SK-N-SH (cell line): ENCODE data around the gene GPR63. TPM values are rescaled to one million over a fixed set of nuclear protein-coding genes. Genes with fewer than 3 reads are reported as not detected.

Experiments
- CTCF ChIA-PET: fragments of 300-600, 350-600 bp; formaldehyde crosslinking; extraction: SDS; loops from one replicate; lab custom pipeline; 2021; lab: Yijun Ruan, JAX
- POLR2A ChIA-PET: fragments of 350-600 bp; sonication (Branson Sonifier 250); formaldehyde crosslinking; extraction: SDS; loops from one replicate; lab custom pipeline; 2020; ENCODE audit warnings: antibody characterized with exemption, inconsistent platforms; lab: Yijun Ruan, JAX
- DNase-seq: peaks from one replicate; pipeline ENCODE4 v3.0.0; 2012
- H2AFZ ChIP-seq: fragments of 200-600 bp; sonication (generic); 2 replicates; pipeline ENCODE4 v1.8.1; 2016; ENCODE audit warnings: antibody characterized with exemption, mild to moderate bottlenecking, low read depth
- H3F3A ChIP-seq: fragments of 200-600 bp; sonication (generic); replicated peaks from 2 replicates; pipeline ENCODE3; 2016; ENCODE audit warnings: antibody characterized with exemption, mild to moderate bottlenecking; ENCODE audit not compliant: insufficient read depth
- H3K27ac ChIP-seq, 2 experiments: fragments of 200-500 bp in 1 of 2; fragments of 200-600 bp in 1 of 2; sonication (Bioruptor generic) in 1 of 2; sonication (generic), shearing (Covaris generic) in 1 of 2; 2 replicates each; pipeline versions ENCODE4 v1.5.1 to v1.6.1; 2014 to 2016; ENCODE audit warnings: low read depth in 2 of 2, inconsistent platforms in 1 of 2, low read length in 1 of 2, mild to moderate bottlenecking in 1 of 2, mixed read lengths in 1 of 2
- H3K27me3 ChIP-seq: fragments of 200-600 bp; sonication (generic), shearing (Covaris generic); 2 replicates; pipeline ENCODE4 v1.6.1; 2016; ENCODE audit warnings: mixed run types; ENCODE audit not compliant: insufficient read depth
- H3K36me3 ChIP-seq, 2 experiments: fragments of 200-500 bp in 1 of 2; fragments of 200-600 bp in 1 of 2; sonication (Bioruptor generic) in 1 of 2; sonication (generic) in 1 of 2; replicated peaks in 1 of 2; 2 replicates each; pipeline versions ENCODE3 to v1.5.1; 2014 to 2016; ENCODE audit warnings: low read length in 1 of 2, mild to moderate bottlenecking in 1 of 2; ENCODE audit not compliant: insufficient read depth in 2 of 2, control insufficient read depth in 1 of 2
- H3K4me1 ChIP-seq, 2 experiments: fragments of 200-500 bp in 1 of 2; fragments of 200-600 bp in 1 of 2; sonication (Bioruptor generic) in 1 of 2; sonication (generic), shearing (Covaris generic) in 1 of 2; 2 replicates each; pipeline versions ENCODE4 v1.5.1 to v1.6.1; 2014 to 2016; ENCODE audit warnings: low read depth in 1 of 2, low read length in 1 of 2, mixed run types in 1 of 2; ENCODE audit not compliant: insufficient read depth in 2 of 2, control insufficient read depth in 1 of 2
- H3K4me2 ChIP-seq: fragments of 200-600 bp; sonication (generic), shearing (Covaris generic); 2 replicates; pipeline ENCODE4 v1.6.1; 2017; ENCODE audit warnings: mixed run types
- H3K4me3 ChIP-seq, 2 experiments: fragments of 200-500 bp in 1 of 2; fragments of 200-600 bp in 1 of 2; sonication (Bioruptor generic) in 1 of 2; sonication (generic), shearing (Covaris generic) in 1 of 2; 2 replicates each; pipeline versions ENCODE4 v1.5.1 to v1.8.1; 2014 to 2016; ENCODE audit warnings: low read depth in 2 of 2, inconsistent platforms in 1 of 2, low read length in 1 of 2, mild to moderate bottlenecking in 1 of 2, mixed read lengths in 1 of 2, moderate library complexity in 1 of 2
- H3K79me2 ChIP-seq: fragments of 200-600 bp; sonication (generic); 2 replicates; pipeline ENCODE4 v1.8.1; 2017; ENCODE audit warnings: mild to moderate bottlenecking; ENCODE audit not compliant: insufficient read depth
- H3K9ac ChIP-seq: fragments of 200-600 bp; sonication (generic); 2 replicates; pipeline ENCODE4 v1.6.1; 2017; ENCODE audit warnings: mixed run types
- H3K9me2 ChIP-seq: fragments of 200-600 bp; sonication (generic); 2 replicates; pipeline ENCODE4 v1.6.1; 2017; ENCODE audit warnings: mixed run types
- H3K9me3 ChIP-seq: fragments of 200-600 bp; sonication (generic); 2 replicates; pipeline ENCODE4 v1.6.1; 2017; ENCODE audit warnings: mixed run types, mild to moderate bottlenecking, moderate library complexity
- H4K20me1 ChIP-seq: fragments of 200-600 bp; sonication (generic); 2 replicates; pipeline ENCODE4 v1.6.1; 2017; ENCODE audit warnings: mild to moderate bottlenecking, mixed run types; ENCODE audit not compliant: insufficient read depth
- CHD2 ChIP-seq: fragments of 150-350 bp; IDR thresholded peaks from 2 replicates; pipeline ENCODE4 v1.6.1; 2018; ENCODE audit warnings: low read length; ENCODE audit not compliant: partially characterized antibody
- EP300 ChIP-seq, 2 experiments: IDR thresholded peaks; 2 replicates each; pipeline versions ENCODE4 v1.4.0 to v1.6.1; 2012; ENCODE audit warnings: borderline replicate concordance in 1 of 2, low read depth in 1 of 2, low read length in 1 of 2
- EZH2phosphoT487 ChIP-seq: fragments of 200-600 bp; sonication (generic); IDR thresholded peaks from 2 replicates; pipeline ENCODE4 v1.6.1; 2017; ENCODE audit warnings: low read depth, mixed run types, mild to moderate bottlenecking, antibody characterized with exemption, moderate library complexity, borderline replicate concordance
- FOSL2 ChIP-seq: IDR thresholded peaks from 2 replicates; pipeline ENCODE4 v1.4.0; 2012; ENCODE audit warnings: low read depth, mild to moderate bottlenecking, moderate library complexity, borderline replicate concordance
- FOXJ3 ChIP-seq: sonication (generic); formaldehyde crosslinking; IDR thresholded peaks from 2 replicates; pipeline ENCODE4 v1.5.1; 2020; ENCODE audit warnings: mild to moderate bottlenecking, missing genetic modification reagents
- GATA2 ChIP-seq: sonication (generic); formaldehyde crosslinking; IDR thresholded peaks from 2 replicates; pipeline ENCODE4 v1.5.0; 2020; ENCODE audit warnings: mild to moderate bottlenecking, missing genetic modification reagents
- MAX ChIP-seq: IDR thresholded peaks from 2 replicates; pipeline ENCODE4 v1.4.0; 2012; ENCODE audit warnings: low read depth
- MXI1 ChIP-seq: IDR thresholded peaks from 2 replicates; pipeline ENCODE4 v1.6.1; 2012; ENCODE audit warnings: mild to moderate bottlenecking, low read depth, low read length, improper control_type of control experiment
- RCOR1 ChIP-seq: fragments of 150-350 bp; IDR thresholded peaks from 2 replicates; pipeline ENCODE4 v1.6.1; 2017; ENCODE audit warnings: antibody characterized with exemption, low read length
- TAF1 ChIP-seq: IDR thresholded peaks from 2 replicates; pipeline ENCODE4 v1.6.1; 2012; ENCODE audit warnings: low read depth, mild to moderate bottlenecking, low read length, moderate library complexity, borderline replicate concordance
- TCF12 ChIP-seq: IDR thresholded peaks from 2 replicates; pipeline ENCODE4 v1.4.0; 2012
- WGBS: methylation state at CpG from one replicate; pipeline ENCODE4 v1.1.6; 2017; ENCODE audit warnings: low lambda C conversion rate; 5-methylcytosine and 5-hydroxymethylcytosine counted together
- polyA plus RNA-seq, 3 experiments: library from polyadenylated mRNA; depleted of rRNA; stranded (reverse); fragments of >200 nt; gene quantifications; 2 replicates each; pipeline ENCODE4 v1.2.3, GENCODE V29; 2012
- TF ChIP-seq, protein P1 (sequence below): IDR thresholded peaks from 2 replicates; pipeline ENCODE4 v1.6.1; 2012; ENCODE audit warnings: mild to moderate bottlenecking, low read depth, low read length, moderate library complexity
- TF ChIP-seq, protein P2 (sequence below): fragments of 200-600 bp; sonication (generic); IDR thresholded peaks from 2 replicates; pipeline ENCODE4 v1.6.1; 2017; ENCODE audit warnings: antibody characterized with exemption, mild to moderate bottlenecking, moderate library complexity

GPR63 gene
- polyA plus RNA-seq, 1 of the 3 experiments (the other 2 are of a cell fraction), result 0.53 TPM

DNA sequence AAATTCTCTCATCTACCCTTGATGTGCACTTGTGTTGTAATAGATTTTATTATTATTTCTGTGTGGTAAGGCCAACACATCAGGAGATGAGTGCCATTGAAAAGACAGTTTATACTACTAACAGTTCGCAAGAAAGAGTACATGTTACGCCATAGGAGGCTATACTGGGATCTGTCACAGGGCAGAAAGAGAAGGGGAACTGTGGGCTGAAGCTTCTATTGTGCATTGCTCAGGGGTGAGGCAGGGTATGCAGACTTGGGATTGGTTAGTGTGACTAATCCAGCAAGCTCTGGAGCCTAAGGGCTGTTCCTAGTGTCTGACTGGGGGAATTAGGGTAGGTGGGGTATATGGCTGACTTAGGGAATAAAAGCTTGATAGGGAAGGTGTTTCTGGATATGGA is 50.9 kb downstream of the GPR63 start:
- no peak overlapping the region for H3K9ac ChIP-seq
- no peaks in the 10 kb centered on the region for H3K9me2 ChIP-seq
- peaks cover 0 to 10% of the 10 kb centered on the region in 2 experiments; a peak in 1 of 4 replicates for H3K4me1 ChIP-seq
- H2AFZ ChIP-seq, result no peak overlapping the region
- no peak overlapping the region for H3K27ac ChIP-seq
- H3K36me3 ChIP-seq, result no peaks in the 10 kb centered on the region
- DNase-seq, result no peak
- no peaks in the 10 kb centered on the region for H3K27me3 ChIP-seq
- ChIA-PET CTCF (no interaction called here), POLR2A (no interaction called here)
- H3K4me2 ChIP-seq, result no peak overlapping the region
- TF ChIP-seq, protein P1, sequence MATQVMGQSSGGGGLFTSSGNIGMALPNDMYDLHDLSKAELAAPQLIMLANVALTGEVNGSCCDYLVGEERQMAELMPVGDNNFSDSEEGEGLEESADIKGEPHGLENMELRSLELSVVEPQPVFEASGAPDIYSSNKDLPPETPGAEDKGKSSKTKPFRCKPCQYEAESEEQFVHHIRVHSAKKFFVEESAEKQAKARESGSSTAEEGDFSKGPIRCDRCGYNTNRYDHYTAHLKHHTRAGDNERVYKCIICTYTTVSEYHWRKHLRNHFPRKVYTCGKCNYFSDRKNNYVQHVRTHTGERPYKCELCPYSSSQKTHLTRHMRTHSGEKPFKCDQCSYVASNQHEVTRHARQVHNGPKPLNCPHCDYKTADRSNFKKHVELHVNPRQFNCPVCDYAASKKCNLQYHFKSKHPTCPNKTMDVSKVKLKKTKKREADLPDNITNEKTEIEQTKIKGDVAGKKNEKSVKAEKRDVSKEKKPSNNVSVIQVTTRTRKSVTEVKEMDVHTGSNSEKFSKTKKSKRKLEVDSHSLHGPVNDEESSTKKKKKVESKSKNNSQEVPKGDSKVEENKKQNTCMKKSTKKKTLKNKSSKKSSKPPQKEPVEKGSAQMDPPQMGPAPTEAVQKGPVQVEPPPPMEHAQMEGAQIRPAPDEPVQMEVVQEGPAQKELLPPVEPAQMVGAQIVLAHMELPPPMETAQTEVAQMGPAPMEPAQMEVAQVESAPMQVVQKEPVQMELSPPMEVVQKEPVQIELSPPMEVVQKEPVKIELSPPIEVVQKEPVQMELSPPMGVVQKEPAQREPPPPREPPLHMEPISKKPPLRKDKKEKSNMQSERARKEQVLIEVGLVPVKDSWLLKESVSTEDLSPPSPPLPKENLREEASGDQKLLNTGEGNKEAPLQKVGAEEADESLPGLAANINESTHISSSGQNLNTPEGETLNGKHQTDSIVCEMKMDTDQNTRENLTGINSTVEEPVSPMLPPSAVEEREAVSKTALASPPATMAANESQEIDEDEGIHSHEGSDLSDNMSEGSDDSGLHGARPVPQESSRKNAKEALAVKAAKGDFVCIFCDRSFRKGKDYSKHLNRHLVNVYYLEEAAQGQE, result no peak
- TF ChIP-seq, protein P2, sequence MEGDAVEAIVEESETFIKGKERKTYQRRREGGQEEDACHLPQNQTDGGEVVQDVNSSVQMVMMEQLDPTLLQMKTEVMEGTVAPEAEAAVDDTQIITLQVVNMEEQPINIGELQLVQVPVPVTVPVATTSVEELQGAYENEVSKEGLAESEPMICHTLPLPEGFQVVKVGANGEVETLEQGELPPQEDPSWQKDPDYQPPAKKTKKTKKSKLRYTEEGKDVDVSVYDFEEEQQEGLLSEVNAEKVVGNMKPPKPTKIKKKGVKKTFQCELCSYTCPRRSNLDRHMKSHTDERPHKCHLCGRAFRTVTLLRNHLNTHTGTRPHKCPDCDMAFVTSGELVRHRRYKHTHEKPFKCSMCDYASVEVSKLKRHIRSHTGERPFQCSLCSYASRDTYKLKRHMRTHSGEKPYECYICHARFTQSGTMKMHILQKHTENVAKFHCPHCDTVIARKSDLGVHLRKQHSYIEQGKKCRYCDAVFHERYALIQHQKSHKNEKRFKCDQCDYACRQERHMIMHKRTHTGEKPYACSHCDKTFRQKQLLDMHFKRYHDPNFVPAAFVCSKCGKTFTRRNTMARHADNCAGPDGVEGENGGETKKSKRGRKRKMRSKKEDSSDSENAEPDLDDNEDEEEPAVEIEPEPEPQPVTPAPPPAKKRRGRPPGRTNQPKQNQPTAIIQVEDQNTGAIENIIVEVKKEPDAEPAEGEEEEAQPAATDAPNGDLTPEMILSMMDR, result no peak
- TF ChIP-seq EP300 (IDR thresholded peaks at IDR 0.05; ENCODE audit: borderline replicate concordance in 1 of 2, low read depth in 1 of 2, low read length in 1 of 2) (no peak), TAF1 (no peak), EZH2phosphoT487 (no peak), FOSL2 (no peak), MXI1 (no peak), FOXJ3 (CRISPR knock-in tag) (no peak), MAX (no peak), RCOR1 (no peak)
- H3F3A ChIP-seq, result no peaks in the 10 kb centered on the region
- no peaks in the 10 kb centered on the region for H3K9me3 ChIP-seq
- no peaks in the 10 kb centered on the region for H3K79me2 ChIP-seq
- H4K20me1 ChIP-seq, result no peaks in the 10 kb centered on the region
- H3K4me3 ChIP-seq, result no peak overlapping the region
- WGBS, result 77% methylated on average over 2 of the region's 2 CpGs

GRCh38 chr6:96784650-96785049 is 52.6 kb downstream of the GPR63 start:
- Histone ChIP-seq H3K4me1 (peaks cover 0 to 10% of the 10 kb centered on the region in 2 experiments; a peak in 1 of 4 replicates), H3K36me3 (no peaks in the 10 kb centered on the region), H3K4me3 (no peak overlapping the region), H3K9ac (no peak overlapping the region), H2AFZ (no peak overlapping the region), H3K27ac (no peak overlapping the region), H3K4me2 (no peak overlapping the region), H4K20me1 (no peaks in the 10 kb centered on the region), H3K27me3 (no peaks in the 10 kb centered on the region), H3K9me2 (no peaks in the 10 kb centered on the region), H3K79me2 (no peaks in the 10 kb centered on the region), H3K9me3 (no peaks in the 10 kb centered on the region), H3F3A (no peaks in the 10 kb centered on the region)
- WGBS, result 23% methylated on average over 3 of the region's 3 CpGs
- DNase-seq, result peak; percentile 51
- ChIA-PET POLR2A (no interaction called here), CTCF (interaction anchor here (1.0 to 1.4 kb wide), 3 partner anchors 64 to 275 kb away, joined by 3 to 4 read pairs (median 3); no protein-coding TSS in a partner anchor)
- peak in 1 of 2 experiments; percentile 58; a peak in 1 of 4 replicates for TF ChIP-seq EP300 (IDR thresholded peaks at IDR 0.05; ENCODE audit: borderline replicate concordance in 1 of 2, low read depth in 1 of 2, low read length in 1 of 2)
- no peak for TF ChIP-seq TCF12
- peak; percentile 83 for TF ChIP-seq RCOR1
- TF ChIP-seq GATA2 (CRISPR knock-in tag), result peak; percentile 71
- peak; percentile 54 for TF ChIP-seq CHD2
